ENCODE results near the gene CFDP1. TPM values are rescaled to one million over a fixed set of nuclear protein-coding genes. Genes with fewer than 3 reads are reported as not detected.

CFDP1 gene
- total and polyA plus RNA-seq, 11 donors = 17.7 to 60.6 (median 25.3) TPM

GRCh38 chr16:75263291-75263962, 169.9 kb downstream of the CFDP1 start:
- H3K4me1 ChIP-seq = peaks cover 27 to 88% (median 60%) of the 10 kb centered on the region in 12 donors
- H3K36me3 ChIP-seq = peaks cover 0 to 5% (median 0%) of the 10 kb centered on the region in 9 donors
- ATAC-seq = no peak
- TF ChIP-seq POLR2A (IDR thresholded peaks at IDR 0.05) (no peak), CTCF (IDR thresholded peaks at IDR 0.05) (no peak)
- WGBS, 4 donors = 49 to 59% (median 54%) methylated on average over 9 to 14 of the region's 14 CpGs
- peak overlapping the region in 10 of 12 donors; percentile 76 to 100 (median 98) for H3K4me3 ChIP-seq
- intact Hi-C loops (cut with DNase I) = loop anchor here in 3 of 10 donors (1.0 to 5.0 kb wide), 2 partner anchors 11 to 44 kb away; no protein-coding TSS in a partner anchor
- DNase-seq = peak in 3 of 5 donors; percentile 12 to 55 (median 37)
- H3K27me3 ChIP-seq = peaks cover 0 to 56% (median 0%) of the 10 kb centered on the region in 9 donors
- H3K9me3 ChIP-seq = no peaks in the 10 kb centered on the region
- H3K27ac ChIP-seq = peak overlapping the region; percentile 28 to 99 (median 96)

- Histone ChIP-seq H3K27me3 (peaks cover 0 to 52% (median 0%) of the 10 kb centered on the region in 9 donors), H3K27ac (peak overlapping the region in 10 of 12 donors; percentile 92 to 99 (median 97)), H3K36me3 (peaks cover 0 to 5% (median 0%) of the 10 kb centered on the region in 9 donors), H3K4me1 (peaks cover 33 to 88% (median 65%) of the 10 kb centered on the region in 12 donors), H3K4me3 (peak overlapping the region in 4 of 12 donors; percentile 4 to 100 (median 42)), H3K9me3 (no peaks in the 10 kb centered on the region)
- DNase-seq (no peak), ATAC-seq (no peak)
- intact Hi-C loops (cut with DNase I) = loop anchor here in 3 of 10 donors (1.0 to 5.0 kb wide), 2 partner anchors 10 to 45 kb away; no protein-coding TSS in a partner anchor
- 54 to 71% (median 63%) methylated on average over 2 to 5 of the region's 5 CpGs for WGBS, 4 donors
- TF ChIP-seq POLR2A (IDR thresholded peaks at IDR 0.05) = no peak
- no peak for TF ChIP-seq CTCF (IDR thresholded peaks at IDR 0.05)
Observed at GRCh38 chr16:75262800-75263127, 170.5 kb downstream of the CFDP1 start.

DNA sequence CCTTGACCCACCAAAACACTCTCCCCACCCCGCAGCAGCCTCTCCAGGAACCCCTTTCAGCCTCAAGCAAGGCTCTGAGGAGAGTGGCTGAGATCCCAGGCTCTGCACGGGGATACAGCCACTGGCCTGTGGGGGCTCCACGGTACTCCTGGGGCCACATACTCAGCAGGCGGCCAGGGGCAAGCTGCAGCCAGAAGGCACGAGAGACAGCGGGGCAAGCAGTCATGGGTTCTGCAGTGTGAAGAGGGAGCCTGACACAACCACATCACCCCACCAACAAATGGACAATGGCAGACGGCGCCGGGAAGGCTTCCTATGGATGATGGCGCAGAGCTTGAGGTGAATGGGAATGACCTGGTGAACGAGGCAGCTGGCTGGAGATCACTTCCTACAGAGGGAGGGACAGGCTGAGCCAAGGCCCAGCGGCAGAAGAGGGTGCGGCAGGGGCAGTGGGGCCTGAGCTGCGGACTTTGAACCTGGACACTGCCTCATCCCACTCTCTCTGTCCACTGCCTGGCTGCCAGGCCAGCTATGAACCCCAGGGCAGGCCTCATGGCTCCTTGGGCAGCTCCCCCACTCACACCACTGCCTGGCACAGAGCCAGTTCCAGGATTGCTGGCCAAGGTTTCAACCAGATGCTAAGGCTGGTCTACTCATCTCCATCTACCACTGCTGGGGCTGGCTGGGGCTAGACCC, 171.1 kb downstream of the CFDP1 start:
- H3K4me3 ChIP-seq = peak overlapping the region in 3 of 12 donors; percentile 4 to 10 (median 7)
- peaks cover 36 to 88% (median 69%) of the 10 kb centered on the region in 12 donors for H3K4me1 ChIP-seq
- peaks cover 0 to 50% (median 0%) of the 10 kb centered on the region in 9 donors for H3K27me3 ChIP-seq
- H3K27ac ChIP-seq = peak overlapping the region in 10 of 12 donors; percentile 31 to 99 (median 96)
- WGBS, 4 donors = 44 to 64% (median 56%) methylated on average over 13 to 14 of the region's 14 CpGs
- intact Hi-C loops (cut with DNase I) = loop anchor here in 2 of 10 donors (5.0 kb wide), 1 partner anchor 45 kb away; no protein-coding TSS in a partner anchor
- peak in 4 of 5 donors; percentile 35 to 70 (median 54) for DNase-seq
- no peak for TF ChIP-seq POLR2A (IDR thresholded peaks at IDR 0.05)
- TF ChIP-seq CTCF (IDR thresholded peaks at IDR 0.05) = no peak
- H3K9me3 ChIP-seq = no peaks in the 10 kb centered on the region
- peaks cover 0 to 5% (median 0%) of the 10 kb centered on the region in 9 donors for H3K36me3 ChIP-seq
- ATAC-seq = no peak

Data from heart left ventricle (tissue), 16 donors.